IMR-90 (cell line): Measurements from ENCODE around the gene SERPINA12. TPM values are rescaled to one million over a fixed set of nuclear protein-coding genes. Genes with fewer than 3 reads are reported as not detected.

Experiments used
- ATAC-seq: fragments of 200-7000 bp; cut with Tn5 transposase; 2 replicates; pipeline ENCODE4 v1.9.1; 2020; ENCODE audit warnings: low read depth, mild to moderate bottlenecking, moderate library complexity
- BruUV-seq: library from RNA; stranded (reverse); fragments of 400-500 nt; replicated peaks from 2 replicates; lab custom pipeline; 2021; lab: Mats Ljungman, UMichigan
- CTCF ChIA-PET: fragments of 300-600 bp; formaldehyde crosslinking; extraction: SDS; loops from one replicate; lab custom pipeline; 2021; ENCODE audit warnings: antibody characterized with exemption; lab: Yijun Ruan, JAX
- POLR2A ChIA-PET: fragments of 300-600 bp; sonication (Branson Sonifier 250); formaldehyde crosslinking; loops from one replicate; lab custom pipeline; 2022; ENCODE audit warnings: antibody characterized with exemption; ENCODE audit not compliant: unreplicated experiment; lab: Charles Lee
- DNase-seq: peaks from one replicate; pipeline ENCODE4 v3.0.0; 2013
- H2AFZ ChIP-seq: replicated peaks from 2 replicates; pipeline ENCODE3; 2013; ENCODE audit warnings: low read length, mild to moderate bottlenecking; ENCODE audit not compliant: poor library complexity
- H2AK5ac ChIP-seq: 2 replicates; pipeline ENCODE4 v1.6.1; 2013; ENCODE audit warnings: low read depth, low read length, inconsistent platforms
- H2AK9ac ChIP-seq: replicated peaks from 2 replicates; pipeline ENCODE3; 2013; ENCODE audit warnings: mild to moderate bottlenecking, low read depth, low read length, moderate library complexity; ENCODE audit not compliant: poor library complexity
- H2BK120ac ChIP-seq: 2 replicates; pipeline ENCODE4 v1.6.1; 2013; ENCODE audit warnings: low read depth, low read length, inconsistent platforms
- H2BK15ac ChIP-seq: 3 replicates; pipeline ENCODE4 v1.6.1; 2013; ENCODE audit warnings: low read depth, low read length, inconsistent platforms
- H2BK20ac ChIP-seq: 2 replicates; pipeline ENCODE4 v1.6.1; 2013; ENCODE audit warnings: low read depth, mild to moderate bottlenecking, inconsistent platforms, low read length, moderate library complexity
- H2BK5ac ChIP-seq: 2 replicates; pipeline ENCODE4 v1.6.1; 2013; ENCODE audit warnings: mild to moderate bottlenecking, low read depth, low read length, inconsistent platforms; ENCODE audit not compliant: poor library complexity, severe bottlenecking
- H3K14ac ChIP-seq: replicated peaks from 2 replicates; pipeline ENCODE4 v1.6.1; 2013; ENCODE audit warnings: low read depth, low read length, inconsistent platforms
- H3K18ac ChIP-seq: 2 replicates; pipeline ENCODE4 v1.6.1; 2013; ENCODE audit warnings: low read depth, low read length, control low read depth
- H3K23ac ChIP-seq: 2 replicates; pipeline ENCODE4 v1.6.1; 2013; ENCODE audit warnings: low read depth, low read length, inconsistent platforms
- H3K27ac ChIP-seq: 2 replicates; pipeline ENCODE4 v1.5.1; 2013; ENCODE audit warnings: mild to moderate bottlenecking, control low read depth, low read length; ENCODE audit not compliant: insufficient read depth
- H3K27me3 ChIP-seq: 2 replicates; pipeline ENCODE4 v1.6.1; 2013; ENCODE audit warnings: low read length; ENCODE audit not compliant: control insufficient read depth, insufficient read depth
- H3K36me3 ChIP-seq: 2 replicates; pipeline ENCODE4 v1.6.1; 2013; ENCODE audit warnings: low read length, mixed read lengths; ENCODE audit not compliant: control insufficient read depth, insufficient read depth
- H3K4ac ChIP-seq: 2 replicates; pipeline ENCODE4 v1.6.1; 2013; ENCODE audit warnings: low read depth, low read length, inconsistent platforms
- H3K4me1 ChIP-seq: 2 replicates; pipeline ENCODE4 v1.6.1; 2013; ENCODE audit warnings: low read length, mixed read lengths; ENCODE audit not compliant: control insufficient read depth, insufficient read depth
- H3K4me2 ChIP-seq: 2 replicates; pipeline ENCODE4 v1.6.1; 2013; ENCODE audit warnings: low read depth, mild to moderate bottlenecking, control low read depth, low read length, moderate library complexity
- H3K4me3 ChIP-seq: 2 replicates; pipeline ENCODE4 v1.5.1; 2013; ENCODE audit warnings: low read depth, mild to moderate bottlenecking, control low read depth, low read length, moderate library complexity; ENCODE audit not compliant: insufficient read depth
- H3K56ac ChIP-seq: 2 replicates; pipeline ENCODE4 v1.6.1; 2013; ENCODE audit warnings: low read length, inconsistent platforms; ENCODE audit not compliant: insufficient read depth; ENCODE audit errors: extremely low read depth
- H3K79me1 ChIP-seq, 2 experiments: 2 replicates each; pipeline ENCODE4 v1.6.1; 2013; ENCODE audit warnings: low read length in 2 of 2, inconsistent platforms in 1 of 2, low read depth in 1 of 2
- H3K9ac ChIP-seq: 2 replicates; pipeline ENCODE4 v1.6.1; 2013; ENCODE audit warnings: low read depth, low read length, control low read depth
- H3K9me1 ChIP-seq: 2 replicates; pipeline ENCODE4 v1.6.1; 2013; ENCODE audit warnings: low read length, inconsistent platforms; ENCODE audit not compliant: insufficient read depth
- H3K9me3 ChIP-seq: 2 replicates; pipeline ENCODE4 v1.6.1; 2013; ENCODE audit warnings: low read length; ENCODE audit not compliant: control insufficient read depth, insufficient read depth
- H4K20me1 ChIP-seq: 2 replicates; pipeline ENCODE4 v1.6.1; 2013; ENCODE audit warnings: low read length, inconsistent platforms; ENCODE audit not compliant: insufficient read depth
- H4K5ac ChIP-seq: 2 replicates; pipeline ENCODE4 v1.6.1; 2013; ENCODE audit warnings: mild to moderate bottlenecking, low read depth, low read length, control low read depth
- H4K8ac ChIP-seq, 2 experiments: 2 replicates each; pipeline ENCODE4 v1.6.1; 2013; ENCODE audit warnings: low read depth in 2 of 2, low read length in 2 of 2, control low read depth in 1 of 2, inconsistent platforms in 1 of 2
- H4K91ac ChIP-seq: 2 replicates; pipeline ENCODE4 v1.6.1; 2013; ENCODE audit warnings: low read depth, low read length, inconsistent platforms; ENCODE audit not compliant: insufficient read depth
- FOS ChIP-seq: fragments of 150-350 bp; IDR thresholded peaks from 2 replicates; pipeline ENCODE4 v1.6.1; 2016; ENCODE audit warnings: low read depth, low read length
- POLR2A ChIP-seq: IDR thresholded peaks from 2 replicates; pipeline ENCODE4 v1.6.1; 2012; ENCODE audit warnings: mild to moderate bottlenecking, low read depth, low read length
- WGBS, 2 experiments: methylation state at CpG; one replicate each; pipeline versions ENCODE4 v1.1.5 to v1.1.7; 2013; ENCODE audit warnings: missing lambda C conversion rate in 2 of 2; ENCODE audit not compliant: insufficient read length in 1 of 2; ENCODE audit errors: extremely low coverage in 2 of 2; 5-methylcytosine and 5-hydroxymethylcytosine counted together
- dilution Hi-C: fragments of 300-500 bp; cut with HindIII; formaldehyde crosslinking; loops from one replicate; pipeline ENCODE4 v1.14.3; 2018; ENCODE audit warnings: low sequenced_read_pairs; ENCODE audit not compliant: unreplicated experiment
- in situ Hi-C: fragments of 300-500 bp; cut with MboI; formaldehyde crosslinking; loops from 3 replicates; pipeline ENCODE4 v1.14.3; 2019; ENCODE audit warnings: low sequenced_read_pairs, inconsistent platforms, mixed read lengths
- intact Hi-C: fragments of 100-400 bp; cut with micrococcal nuclease; formaldehyde crosslinking; loops from 2 replicates; pipeline ENCODE4 v1.10.0; 2022
- polyA plus RNA-seq, 3 experiments: library from polyadenylated mRNA; depleted of rRNA; stranded (reverse); fragments of >200 nt; gene quantifications; 2 replicates each; pipeline ENCODE4 v1.2.3, GENCODE V29; 2012; ENCODE audit warnings: low replicate concordance in 1 of 3
- total RNA-seq: library from RNA; depleted of rRNA; stranded (reverse); fragments of >200 nt; gene quantifications from 2 replicates; pipeline ENCODE4 v1.2.3, GENCODE V29; 2012

Gene SERPINA12
- total and polyA plus RNA-seq, 2 of the 4 experiments (the other 2 are of a cell fraction), result not detected

GRCh38 chr14:94476023-94476422, 33.2 kb downstream of the SERPINA12 start, which contains the start of gene SERPINA9:
Gene SERPINA9, minus strand, starts transcription at chr14:94476197. Its CDS starts 6,357 bp downstream, at chr14:94469840.
- Histone ChIP-seq H2AK9ac (no peak within 1 kb of the TSS), H2BK20ac (no peak within 1 kb of the TSS), H3K4me3 (no peak within 1 kb of the TSS), H2AK5ac (no peak within 1 kb of the TSS), H3K4me1 (no peaks in the 10 kb centered on the region), H2BK5ac (no peak within 1 kb of the TSS), H3K14ac (no peak within 1 kb of the TSS), H2BK120ac (no peak within 1 kb of the TSS), H3K27me3 (no peaks in the 10 kb centered on the region), H4K8ac (no peak within 1 kb of the TSS), H4K20me1 (no peaks in the 10 kb centered on the region), H2BK15ac (no peak within 1 kb of the TSS), H3K9ac (no peak within 1 kb of the TSS), H2AFZ (no peak within 1 kb of the TSS), H3K9me1 (no peaks in the 10 kb centered on the region), H3K27ac (no peak within 1 kb of the TSS), H3K23ac (no peak within 1 kb of the TSS), H3K4ac (no peak within 1 kb of the TSS), H3K4me2 (no peak within 1 kb of the TSS), H3K18ac (no peak within 1 kb of the TSS), H4K91ac (no peak within 1 kb of the TSS), H3K9me3 (peaks cover 9% of the 10 kb centered on the region; the same call in 1 of the 2 replicates), H3K36me3 (no peaks in the 10 kb centered on the region), H3K56ac (no peak within 1 kb of the TSS), H3K79me1 (no peaks in the 10 kb centered on the region), H4K5ac (no peak within 1 kb of the TSS)
- ATAC-seq (no peak), DNase-seq (no peak)
- intact Hi-C loops (no loop called here), in situ Hi-C loops (no loop called here), dilution Hi-C loops (no loop called here)
- CTCF ChIA-PET, result interaction anchor here (1.7 kb wide), 1 partner anchor 10 kb away, joined by 6 read pairs; no protein-coding TSS in a partner anchor
- BruUV-seq, result no TSS peak
- WGBS, 2 experiments, result no CpG with 5 or more reads among the region's 2 CpGs
- TF ChIP-seq POLR2A (no peak), FOS (no peak)
- POLR2A ChIA-PET, result no interaction called here
